ENCODE data around the gene RPS6KB1.
"Not testable (repeated sequence)": the region's sequence is repeated elsewhere in the genome, so short reads cannot be mapped to it uniquely, and the experiment has no call there.

The RPS6KB1 gene

DNA sequence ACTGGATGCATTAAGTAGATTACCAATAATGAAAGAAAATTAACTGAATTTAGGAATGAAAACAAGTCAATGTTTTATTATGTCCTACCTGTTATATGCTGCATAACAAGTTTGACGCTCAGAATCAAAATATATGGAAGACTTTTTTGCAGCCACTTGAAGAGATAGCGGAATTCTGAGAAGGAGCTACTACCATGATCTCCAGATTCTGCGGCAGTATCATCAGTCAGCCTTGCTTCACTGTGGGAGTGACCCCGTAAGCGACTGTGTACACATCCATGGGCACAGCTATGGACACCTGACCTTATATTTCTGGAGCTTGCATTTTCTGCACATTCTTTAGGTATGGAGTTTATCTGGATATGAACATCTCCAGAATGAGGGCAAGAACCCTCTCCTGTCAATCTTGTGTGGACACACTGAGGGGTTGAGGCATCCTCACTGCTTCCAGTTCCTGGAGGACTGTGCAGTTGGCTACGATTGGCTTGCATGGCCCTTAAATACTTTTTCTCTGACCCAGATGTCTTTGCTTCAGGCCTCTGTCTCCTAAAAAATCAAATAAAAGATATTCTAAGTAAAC, 69.9 kb downstream of the RPS6KB1 start:
- no peak overlapping the region for H3K14ac ChIP-seq (ENCODE audit: low read length)
- no peak overlapping the region for H3K27ac ChIP-seq (ENCODE audit: low read depth, low read length)
- no peak overlapping the region for H3K23ac ChIP-seq (ENCODE audit: low read length)
- no peak overlapping the region for H4K12ac ChIP-seq (ENCODE audit: low read depth, low read length)
- no peak overlapping the region for H2BK5ac ChIP-seq (ENCODE audit: low read depth, low read length, poor library complexity)
- no CpG with 5 or more reads among the region's 6 CpGs for WGBS (ENCODE audit: extremely low coverage, insufficient coverage, insufficient read length)
- H3K9me3 ChIP-seq (ENCODE audit: insufficient read depth, low read depth, low read length) = no peaks in the 10 kb centered on the region
- no peak overlapping the region for H2AK5ac ChIP-seq (ENCODE audit: low read length)
- H3K27me3 ChIP-seq (ENCODE audit: insufficient read depth, low read length) = no peaks in the 10 kb centered on the region
- peaks cover 4 to 9% of the 10 kb centered on the region in 2 experiments for H3K36me3 ChIP-seq (ENCODE audit: control insufficient read depth in 1 of 2, insufficient read depth in 2 of 2, low read length in 2 of 2)
- peak overlapping the region; percentile 71 for H3K9ac ChIP-seq (ENCODE audit: low read length)
- H3K4me1 ChIP-seq (ENCODE audit: control insufficient read depth in 1 of 2, insufficient read depth in 2 of 2, low read length in 2 of 2) = peaks cover 0 to 2% of the 10 kb centered on the region in 2 experiments
- no peak overlapping the region for H3K4me2 ChIP-seq (ENCODE audit: low read length)
- H2BK12ac ChIP-seq (ENCODE audit: low read length) = no peak overlapping the region
- no peak overlapping the region for H4K91ac ChIP-seq (ENCODE audit: low read depth, low read length)
- H2BK120ac ChIP-seq (ENCODE audit: insufficient read depth, low read length, poor library complexity) = no peak overlapping the region
- no peak overlapping the region for H3K18ac ChIP-seq (ENCODE audit: low read length)
- no peak for DNase-seq
- H3K4ac ChIP-seq (ENCODE audit: low read depth, low read length) = no peak overlapping the region
- H2AFZ ChIP-seq (ENCODE audit: insufficient read depth, low read length, poor library complexity) = no peak overlapping the region
- H3K4me3 ChIP-seq (ENCODE audit: low read depth, low read length) = no peak overlapping the region
- H3K79me2 ChIP-seq (ENCODE audit: control insufficient read depth, insufficient read depth, low read length, poor library complexity) = peaks cover 2% of the 10 kb centered on the region
- H4K8ac ChIP-seq (ENCODE audit: low read depth, low read length) = no peak overlapping the region
- peaks cover 11% of the 10 kb centered on the region for H3K79me1 ChIP-seq (ENCODE audit: low read length)

DNA sequence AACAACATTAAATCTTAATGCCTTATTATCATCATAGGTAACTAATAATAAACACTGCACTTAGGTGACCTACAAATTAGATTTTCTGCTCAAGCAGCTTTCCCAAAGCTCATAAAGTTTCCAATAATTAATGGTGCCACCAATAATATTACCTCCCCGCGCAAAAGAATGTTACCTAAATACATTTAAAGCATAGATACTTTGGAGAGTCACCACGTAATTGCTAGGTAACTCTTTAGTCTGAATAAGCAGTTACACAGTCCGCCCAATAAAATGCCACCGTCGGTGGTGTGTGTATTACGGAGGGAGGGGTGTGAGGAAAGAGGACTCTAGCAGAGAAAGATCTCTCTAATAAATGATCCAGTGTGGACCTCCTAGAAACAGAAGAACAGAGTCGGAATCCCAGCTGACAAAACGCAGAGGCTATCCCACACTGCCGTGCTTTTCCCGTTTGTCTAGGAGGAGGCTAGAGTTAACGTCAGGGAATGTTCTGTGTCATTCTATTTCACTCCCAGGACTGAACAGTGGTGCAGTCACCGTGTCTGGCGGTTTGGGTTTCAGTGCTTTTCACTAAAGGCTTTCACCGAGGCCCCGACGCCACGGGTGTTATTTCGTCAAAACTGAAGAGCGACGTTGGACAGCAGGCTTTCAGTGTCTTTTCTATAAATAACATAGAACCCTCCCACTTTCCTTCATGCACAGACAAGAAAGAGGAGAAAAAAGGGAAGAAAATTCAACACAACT, 71.0 kb downstream of the RPS6KB1 start:
- Histone ChIP-seq H3K18ac (ENCODE audit: low read length) (no peak overlapping the region), H2BK12ac (ENCODE audit: low read length) (no peak overlapping the region), H2AK5ac (ENCODE audit: low read length) (no peak overlapping the region), H3K79me1 (ENCODE audit: low read length) (peaks cover 11% of the 10 kb centered on the region), H3K23ac (ENCODE audit: low read length) (no peak overlapping the region), H3K4me3 (ENCODE audit: low read depth, low read length) (peak overlapping the region; percentile 93), H4K8ac (ENCODE audit: low read depth, low read length) (peak overlapping the region; percentile 91), H3K79me2 (ENCODE audit: control insufficient read depth, insufficient read depth, low read length, poor library complexity) (peaks cover 2% of the 10 kb centered on the region), H3K9ac (ENCODE audit: low read length) (peak overlapping the region; percentile 11), H2BK120ac (ENCODE audit: insufficient read depth, low read length, poor library complexity) (no peak overlapping the region), H3K4ac (ENCODE audit: low read depth, low read length) (no peak overlapping the region), H3K4me1 (ENCODE audit: control insufficient read depth in 1 of 2, insufficient read depth in 2 of 2, low read length in 2 of 2) (peaks cover 0 to 2% of the 10 kb centered on the region in 2 experiments), H3K14ac (ENCODE audit: low read length) (peak overlapping the region; percentile 1), H2AFZ (ENCODE audit: insufficient read depth, low read length, poor library complexity) (peak overlapping the region; percentile 93), H3K9me3 (ENCODE audit: insufficient read depth, low read depth, low read length) (no peaks in the 10 kb centered on the region), H3K4me2 (ENCODE audit: low read length) (peak overlapping the region; percentile 85), H4K12ac (ENCODE audit: low read depth, low read length) (peak overlapping the region; percentile 82), H4K91ac (ENCODE audit: low read depth, low read length) (peak overlapping the region; percentile 78), H3K27me3 (ENCODE audit: insufficient read depth, low read length) (no peaks in the 10 kb centered on the region), H2BK5ac (ENCODE audit: low read depth, low read length, poor library complexity) (peak overlapping the region; percentile 78), H3K27ac (ENCODE audit: low read depth, low read length) (peak overlapping the region; percentile 52), H3K36me3 (ENCODE audit: control insufficient read depth in 1 of 2, insufficient read depth in 2 of 2, low read length in 2 of 2) (peaks cover 4 to 9% of the 10 kb centered on the region in 2 experiments)
- no CpG with 5 or more reads among the region's 21 CpGs for WGBS (ENCODE audit: extremely low coverage, insufficient coverage, insufficient read length)
- DNase-seq = peak; percentile 58 to 75

DNA sequence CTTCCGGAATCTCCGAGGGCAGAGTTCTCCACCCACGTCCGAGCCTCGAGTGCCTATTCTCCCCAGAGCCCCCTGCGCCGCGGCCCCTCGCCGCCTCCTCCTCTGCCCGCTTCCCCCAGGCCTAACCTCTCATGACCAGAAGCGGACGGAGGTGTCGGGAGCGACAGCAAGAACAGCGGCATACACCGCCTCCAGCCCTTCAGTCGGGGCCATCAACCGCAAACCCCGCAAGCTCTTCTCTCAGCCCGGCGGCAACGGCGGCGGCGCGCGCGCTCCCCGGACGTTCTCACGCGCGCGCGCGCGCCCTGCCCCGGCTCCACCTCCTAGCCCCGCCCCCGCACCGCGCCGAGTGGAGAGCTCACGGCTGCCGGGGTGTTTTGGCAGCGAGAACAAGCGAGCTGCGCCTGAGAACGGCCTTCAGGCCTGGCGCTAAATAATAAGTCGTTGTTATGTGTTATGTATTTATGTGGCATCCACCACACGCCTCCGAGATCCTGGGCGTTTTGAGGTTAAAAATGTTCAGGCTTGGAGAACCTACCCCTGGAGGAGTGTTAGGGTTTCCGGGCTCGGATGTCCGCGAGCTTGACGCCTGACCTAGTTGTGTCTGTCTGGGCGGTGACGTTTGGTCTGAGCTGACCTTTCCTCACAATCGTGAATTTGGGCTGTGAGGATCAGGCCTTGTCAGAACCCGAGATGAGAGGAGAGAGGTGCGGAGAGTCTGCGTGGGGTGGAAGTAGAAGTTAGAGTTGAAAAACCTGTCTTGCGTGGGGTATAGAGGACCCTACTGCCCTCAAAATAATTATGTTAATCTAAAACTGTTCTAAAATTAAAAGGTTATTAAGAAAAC, 71.8 kb downstream of the RPS6KB1 start, which contains the start of gene RNFT1:
Gene RNFT1, minus strand, starts transcription at position 259 of the 847 bp plus-strand sequence. Its CDS starts 77 bp downstream, at position 182.
- WGBS (ENCODE audit: extremely low coverage, insufficient coverage, insufficient read length) = no CpG with 5 or more reads among the region's 67 CpGs
- Histone ChIP-seq H4K91ac (ENCODE audit: low read depth, low read length) (peak within 1 kb of the TSS; percentile 78), H3K9ac (ENCODE audit: low read length) (peak within 1 kb of the TSS; percentile 82), H2AK5ac (ENCODE audit: low read length) (no peak within 1 kb of the TSS), H3K4me2 (ENCODE audit: low read length) (peak within 1 kb of the TSS; percentile 85), H3K79me2 (ENCODE audit: control insufficient read depth, insufficient read depth, low read length, poor library complexity) (peaks cover 2% of the 10 kb centered on the region), H3K27me3 (ENCODE audit: insufficient read depth, low read length) (no peaks in the 10 kb centered on the region), H3K79me1 (ENCODE audit: low read length) (peaks cover 11% of the 10 kb centered on the region), H3K27ac (ENCODE audit: low read depth, low read length) (peak within 1 kb of the TSS; percentile 70), H3K14ac (ENCODE audit: low read length) (peak within 1 kb of the TSS; percentile 92), H3K4ac (ENCODE audit: low read depth, low read length) (peak within 1 kb of the TSS; percentile 73), H2BK12ac (ENCODE audit: low read length) (peak within 1 kb of the TSS; percentile 35), H2BK120ac (ENCODE audit: insufficient read depth, low read length, poor library complexity) (peak within 1 kb of the TSS; percentile 77), H4K12ac (ENCODE audit: low read depth, low read length) (peak within 1 kb of the TSS; percentile 82), H3K9me3 (ENCODE audit: insufficient read depth, low read depth, low read length) (no peaks in the 10 kb centered on the region), H3K36me3 (ENCODE audit: control insufficient read depth in 1 of 2, insufficient read depth in 2 of 2, low read length in 2 of 2) (peaks cover 4 to 6% of the 10 kb centered on the region in 2 experiments), H3K23ac (ENCODE audit: low read length) (no peak within 1 kb of the TSS), H4K8ac (ENCODE audit: low read depth, low read length) (peak within 1 kb of the TSS; percentile 91), H2BK5ac (ENCODE audit: low read depth, low read length, poor library complexity) (peak within 1 kb of the TSS; percentile 78), H3K18ac (ENCODE audit: low read length) (peak within 1 kb of the TSS; percentile 93), H2AFZ (ENCODE audit: insufficient read depth, low read length, poor library complexity) (peak within 1 kb of the TSS; percentile 93), H3K4me1 (ENCODE audit: control insufficient read depth in 1 of 2, insufficient read depth in 2 of 2, low read length in 2 of 2) (peaks cover 0 to 2% of the 10 kb centered on the region in 2 experiments), H3K4me3 (ENCODE audit: low read depth, low read length) (peak within 1 kb of the TSS; percentile 93)
- DNase-seq = peak; percentile 89 to 96

DNA sequence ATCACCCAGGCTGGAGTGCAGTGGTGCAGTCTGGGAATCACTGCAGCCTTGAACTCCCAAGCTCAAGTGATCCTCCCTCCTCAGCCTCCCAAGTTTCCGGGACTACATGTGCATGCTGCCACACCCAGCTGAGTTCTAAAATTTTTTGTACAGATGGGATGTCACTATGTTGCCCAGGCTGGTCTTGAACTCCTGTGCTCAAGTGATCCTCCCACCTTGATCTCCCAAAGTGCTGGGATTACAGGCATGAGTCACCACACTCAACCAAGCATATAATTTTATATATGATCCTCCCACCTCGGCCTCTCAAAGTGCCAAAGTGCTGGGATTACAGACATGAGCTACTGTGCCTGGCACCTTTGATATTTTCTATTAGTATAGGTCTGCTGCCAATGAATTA, 78.8 kb downstream of the RPS6KB1 start:
- H4K8ac ChIP-seq (ENCODE audit: low read depth, low read length); H2AFZ ChIP-seq (ENCODE audit: insufficient read depth, low read length, poor library complexity); H3K14ac ChIP-seq (ENCODE audit: low read length); H3K9me3 ChIP-seq (ENCODE audit: insufficient read depth, low read depth, low read length); H3K79me1 ChIP-seq (ENCODE audit: low read length); H3K9ac ChIP-seq (ENCODE audit: low read length); H3K79me2 ChIP-seq (ENCODE audit: control insufficient read depth, insufficient read depth, low read length, poor library complexity); DNase-seq; H4K91ac ChIP-seq (ENCODE audit: low read depth, low read length); H2BK12ac ChIP-seq (ENCODE audit: low read length); H3K27me3 ChIP-seq (ENCODE audit: insufficient read depth, low read length); H4K12ac ChIP-seq (ENCODE audit: low read depth, low read length); H3K36me3 ChIP-seq (ENCODE audit: control insufficient read depth in 1 of 2, insufficient read depth in 2 of 2, low read length in 2 of 2); H2BK120ac ChIP-seq (ENCODE audit: insufficient read depth, low read length, poor library complexity); H3K4me1 ChIP-seq (ENCODE audit: control insufficient read depth in 1 of 2, insufficient read depth in 2 of 2, low read length in 2 of 2); H3K23ac ChIP-seq (ENCODE audit: low read length); H3K4me3 ChIP-seq (ENCODE audit: low read depth, low read length); H2BK5ac ChIP-seq (ENCODE audit: low read depth, low read length, poor library complexity); H2AK5ac ChIP-seq (ENCODE audit: low read length); H3K4ac ChIP-seq (ENCODE audit: low read depth, low read length); H3K18ac ChIP-seq (ENCODE audit: low read length); H3K4me2 ChIP-seq (ENCODE audit: low read length); H3K27ac ChIP-seq (ENCODE audit: low read depth, low read length): not testable (repeated sequence)
- WGBS (ENCODE audit: extremely low coverage, insufficient coverage, insufficient read length) = no CpG with 5 or more reads among the region's 2 CpGs
